Endothelial cell of umbilical vein (primary cell): ENCODE measurements around the gene NINJ2.

Source experiments
- CTCF ChIP-seq, 2 donors: IDR thresholded peaks; 1 replicate in 1 of 2; 2 replicates in 1 of 2; pipeline ENCODE4 v1.5.1; 2011; ENCODE audit warnings: low read length in 2 of 2, mild to moderate bottlenecking in 2 of 2, moderate library complexity in 2 of 2, control low read depth in 1 of 2, inconsistent platforms in 1 of 2, low read depth in 1 of 2; ENCODE audit not compliant: insufficient read depth in 1 of 2; ENCODE audit errors: extremely low read depth in 1 of 2
- EZH2 ChIP-seq: IDR thresholded peaks from 2 replicates; pipeline ENCODE4 v1.6.1; 2012; ENCODE audit warnings: borderline replicate concordance, low read depth, mild to moderate bottlenecking, moderate library complexity, low read length, inconsistent platforms; ENCODE audit not compliant: severe bottlenecking
- GATA2 ChIP-seq: IDR thresholded peaks from 2 replicates; pipeline ENCODE4 v1.7.0; 2011; ENCODE audit warnings: low read depth, mild to moderate bottlenecking, moderate library complexity, mixed read lengths, low read length; ENCODE audit not compliant: insufficient read length, insufficient read depth
- MAX ChIP-seq: IDR thresholded peaks from 2 replicates; pipeline ENCODE4 v1.6.1; 2011; ENCODE audit not compliant: insufficient read depth, insufficient read length
- POLR2A ChIP-seq: IDR thresholded peaks from 2 replicates; pipeline ENCODE4 v1.6.1; 2012; ENCODE audit warnings: low read depth, mild to moderate bottlenecking, control low read depth, low read length
- POLR2AphosphoS5 ChIP-seq: IDR thresholded peaks from 2 replicates; pipeline ENCODE4 v1.6.1; 2012; ENCODE audit warnings: low read depth, mild to moderate bottlenecking, control low read depth, low read length, moderate library complexity; ENCODE audit not compliant: insufficient read depth

GRCh38 chr12:552466-552865 is 110.8 kb downstream of the NINJ2 start:
- no peak for TF ChIP-seq MAX
- no peak for TF ChIP-seq EZH2
- TF ChIP-seq CTCF (IDR thresholded peaks at IDR 0.05; ENCODE audit: extremely low read depth in 1 of 2, insufficient read depth in 1 of 2, low read depth in 1 of 2, low read length in 2 of 2), result no peak
- TF ChIP-seq POLR2AphosphoS5, result no peak
- TF ChIP-seq POLR2A, result no peak
- no peak for TF ChIP-seq GATA2
